ENCODE data around the gene C4orf50. TPM values are rescaled to one million over a fixed set of nuclear protein-coding genes. Genes with fewer than 3 reads are reported as not detected.

Gene C4orf50
- total RNA-seq, 2 donors from 2014 or later, result 0.14 to 0.95 TPM

DNA sequence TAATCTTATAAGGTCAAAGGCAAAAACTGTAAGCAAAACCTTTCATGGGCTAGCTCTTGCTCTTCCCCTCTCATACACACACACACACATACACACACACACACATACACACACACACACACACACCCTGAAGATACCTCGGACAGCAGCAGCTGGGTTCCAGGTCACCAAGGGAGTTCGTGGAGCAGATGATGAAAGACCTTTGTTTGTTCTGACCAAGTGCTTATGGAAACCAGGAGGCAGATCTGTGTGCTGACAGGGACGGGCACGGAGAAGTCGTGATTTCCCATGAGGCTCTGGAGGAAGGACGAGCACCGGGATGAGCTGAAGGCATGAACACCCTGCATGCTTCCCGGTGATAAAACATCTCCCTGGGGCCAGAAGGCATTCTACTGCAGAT is 90.0 kb downstream of the C4orf50 start:
- Mint-ChIP-seq H3K9me3 (no peaks in the 10 kb centered on the region), H3K36me3 (ENCODE audit: insufficient read depth in 2 of 2) (no peaks in the 10 kb centered on the region), H3K4me1 (ENCODE audit: low read depth) (no peaks in the 10 kb centered on the region), H3K4me3 (no peak overlapping the region), H3K27ac (no peak overlapping the region), H3K27me3 (ENCODE audit: low read depth) (peaks cover 8% of the 10 kb centered on the region)
- no peak for ATAC-seq (replicated peaks in 1 of 2)
- no peak for DNase-seq

DNA sequence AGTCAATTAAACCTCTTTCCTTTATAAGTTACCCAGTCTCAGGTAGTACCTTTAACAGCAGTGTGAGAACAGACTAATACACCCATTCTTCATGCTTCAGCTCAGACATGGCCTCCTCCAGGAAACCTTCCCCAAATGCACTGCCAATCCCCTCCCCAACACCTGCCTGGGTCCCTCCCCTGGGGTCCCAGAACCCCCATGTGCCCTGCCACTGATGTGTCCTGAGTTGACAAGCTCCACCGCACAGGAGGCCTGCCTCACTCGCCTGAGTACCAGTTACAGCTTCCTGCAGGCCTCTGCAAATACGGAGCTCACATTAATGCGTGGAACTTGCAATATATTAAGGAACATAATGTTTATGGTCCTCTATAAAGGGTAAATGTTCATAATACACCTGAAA is 90.5 kb downstream of the C4orf50 start:
- ATAC-seq (replicated peaks in 1 of 2) (no peak), DNase-seq (no peak)
- Mint-ChIP-seq H3K9me3 (no peaks in the 10 kb centered on the region), H3K27ac (no peak overlapping the region), H3K4me1 (ENCODE audit: low read depth) (no peaks in the 10 kb centered on the region), H3K4me3 (no peak overlapping the region), H3K27me3 (ENCODE audit: low read depth) (peaks cover 6% of the 10 kb centered on the region), H3K36me3 (ENCODE audit: insufficient read depth in 2 of 2) (no peaks in the 10 kb centered on the region)

DNA sequence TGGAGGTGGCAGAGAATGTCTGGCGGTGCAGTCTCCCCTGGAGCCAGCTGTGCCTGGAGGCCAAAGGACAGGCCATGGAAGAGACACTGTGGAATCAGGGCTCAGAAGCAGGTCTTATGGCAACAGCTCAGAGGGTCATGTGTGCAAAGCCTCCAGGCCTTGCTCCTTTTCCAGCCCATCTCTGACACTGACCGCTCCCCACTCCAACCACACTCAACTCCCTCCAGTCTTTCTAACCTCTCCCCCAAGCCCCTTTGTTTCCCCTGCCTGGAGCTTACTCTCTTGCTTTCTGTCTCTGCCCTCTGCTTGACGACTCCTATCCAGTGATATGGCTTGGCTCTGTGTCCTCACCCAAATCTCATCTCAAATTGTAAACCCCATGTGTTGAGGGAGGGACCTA is 91.1 kb downstream of the C4orf50 start:
- Mint-ChIP-seq H3K27ac (no peak overlapping the region), H3K36me3 (ENCODE audit: insufficient read depth in 2 of 2) (no peaks in the 10 kb centered on the region), H3K4me3 (no peak overlapping the region), H3K9me3 (no peaks in the 10 kb centered on the region), H3K4me1 (ENCODE audit: low read depth) (no peaks in the 10 kb centered on the region), H3K27me3 (ENCODE audit: low read depth) (peaks cover 6% of the 10 kb centered on the region)
- DNase-seq, result no peak
- ATAC-seq (replicated peaks in 1 of 2), result no peak

DNA sequence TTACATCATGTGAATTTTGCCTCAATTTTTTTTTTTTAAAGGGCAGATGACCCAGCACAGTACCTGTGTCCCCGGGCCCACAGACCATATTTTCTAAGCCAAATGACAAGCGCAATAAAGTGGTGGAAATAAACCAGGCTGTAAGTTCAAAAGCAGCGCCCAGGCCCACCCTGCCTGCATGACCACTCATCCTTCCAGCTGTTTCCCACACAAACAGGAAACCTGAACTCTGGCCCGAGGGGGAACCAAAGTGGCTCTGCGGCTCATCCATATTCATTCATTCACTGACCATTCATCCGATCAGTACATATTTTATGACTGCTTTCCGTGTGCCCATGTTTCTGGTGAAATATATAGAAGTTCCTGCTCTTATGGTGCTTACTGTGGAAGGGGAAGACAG is 91.6 kb downstream of the C4orf50 start:
- H3K36me3 Mint-ChIP-seq (ENCODE audit: insufficient read depth in 2 of 2), result no peaks in the 10 kb centered on the region

DNA sequence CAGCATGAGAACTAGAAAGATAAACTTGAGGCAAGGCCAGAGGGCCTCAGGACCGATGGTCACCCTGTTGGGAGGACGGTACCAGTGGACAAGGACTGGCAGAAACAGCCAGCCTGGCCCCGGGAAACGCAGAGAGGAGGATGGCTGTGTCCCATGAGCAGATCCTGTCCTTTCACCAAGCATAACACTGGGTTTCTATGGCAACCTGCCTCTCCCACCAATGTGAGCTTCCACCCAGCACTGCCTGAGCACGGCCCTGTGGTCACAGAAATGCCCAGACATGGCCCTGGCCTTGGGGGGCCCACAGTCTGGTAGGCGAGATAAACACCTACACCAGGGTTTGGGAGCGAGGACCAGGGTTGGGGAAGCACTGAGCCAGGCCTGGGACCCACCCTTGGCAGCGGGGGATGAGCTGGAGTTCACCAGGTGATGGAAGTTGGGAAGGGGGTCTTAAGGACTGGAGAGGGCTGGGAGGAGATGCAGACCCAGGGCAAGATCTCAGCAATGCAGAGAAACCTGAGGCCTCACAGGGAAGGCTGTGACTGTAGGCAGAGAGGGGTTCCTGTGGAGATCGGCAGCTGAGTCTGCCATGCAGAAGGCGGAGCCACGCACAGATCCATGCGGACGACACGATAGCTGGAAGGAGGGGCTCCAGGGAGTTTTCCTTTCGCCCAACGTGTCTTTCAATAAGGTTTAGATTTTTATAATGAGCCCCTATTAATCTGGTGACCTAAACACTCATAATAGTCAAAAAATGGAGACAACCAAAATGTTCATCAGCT is 92.6 kb downstream of the C4orf50 start:
- ATAC-seq (replicated peaks in 1 of 2) (no peak), DNase-seq (no peak)
- Mint-ChIP-seq H3K4me3 (no peak overlapping the region), H3K27ac (no peak overlapping the region), H3K27me3 (ENCODE audit: low read depth) (peaks cover 10% of the 10 kb centered on the region), H3K36me3 (ENCODE audit: insufficient read depth in 2 of 2) (no peaks in the 10 kb centered on the region), H3K9me3 (no peaks in the 10 kb centered on the region), H3K4me1 (ENCODE audit: low read depth) (no peaks in the 10 kb centered on the region)

More for the DNA sequence above, 91.6 kb downstream of the C4orf50 start:
- DNase-seq, result no peak
- Mint-ChIP-seq H3K27me3 (ENCODE audit: low read depth) (peaks cover 6% of the 10 kb centered on the region), H3K4me1 (ENCODE audit: low read depth) (no peaks in the 10 kb centered on the region), H3K27ac (no peak overlapping the region), H3K4me3 (no peak overlapping the region), H3K9me3 (no peaks in the 10 kb centered on the region)
- no peak for ATAC-seq (replicated peaks in 1 of 2)

DNA sequence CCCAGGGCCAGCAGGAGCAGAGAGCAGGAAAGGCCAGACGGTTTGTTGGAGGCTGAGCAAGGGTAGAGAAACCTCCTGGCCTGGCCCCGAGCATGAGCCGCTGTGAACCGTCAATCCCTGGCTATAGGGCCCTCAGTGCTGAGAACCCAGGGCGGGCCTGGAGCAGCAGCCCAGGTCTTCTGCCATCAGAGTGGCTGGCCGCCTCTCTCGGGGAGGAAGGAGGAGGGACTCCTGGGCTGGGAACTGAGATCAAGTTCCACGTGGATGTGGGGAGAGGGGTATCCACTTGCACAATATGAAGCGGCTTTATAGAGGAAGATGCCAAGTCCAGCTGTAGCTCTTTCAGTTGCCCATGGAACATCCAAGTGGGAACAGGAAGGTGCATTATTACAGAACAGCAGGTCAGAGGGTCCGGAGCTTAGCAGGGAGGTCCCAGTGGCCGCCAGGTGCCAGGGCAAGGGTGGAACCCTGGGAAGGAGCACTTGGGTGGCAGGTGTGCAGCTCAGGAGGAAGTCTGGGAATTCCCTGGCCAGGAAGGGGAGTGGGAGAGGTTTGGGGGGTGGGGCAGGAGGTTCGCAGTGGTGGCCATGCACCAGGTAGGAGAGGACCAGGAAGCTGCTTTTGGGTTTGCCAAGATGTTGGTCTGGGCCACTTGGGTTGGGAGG is 93.6 kb downstream of the C4orf50 start:
- no peak overlapping the region for H3K4me3 Mint-ChIP-seq
- ATAC-seq (replicated peaks in 1 of 2) (no peak), DNase-seq (no peak)
- H3K27me3 Mint-ChIP-seq (ENCODE audit: low read depth), result peaks cover 8% of the 10 kb centered on the region
- no peak overlapping the region for H3K27ac Mint-ChIP-seq
- no peaks in the 10 kb centered on the region for H3K4me1 Mint-ChIP-seq (ENCODE audit: low read depth)
- H3K36me3 Mint-ChIP-seq (ENCODE audit: insufficient read depth in 2 of 2), result no peaks in the 10 kb centered on the region
- no peaks in the 10 kb centered on the region for H3K9me3 Mint-ChIP-seq

DNA sequence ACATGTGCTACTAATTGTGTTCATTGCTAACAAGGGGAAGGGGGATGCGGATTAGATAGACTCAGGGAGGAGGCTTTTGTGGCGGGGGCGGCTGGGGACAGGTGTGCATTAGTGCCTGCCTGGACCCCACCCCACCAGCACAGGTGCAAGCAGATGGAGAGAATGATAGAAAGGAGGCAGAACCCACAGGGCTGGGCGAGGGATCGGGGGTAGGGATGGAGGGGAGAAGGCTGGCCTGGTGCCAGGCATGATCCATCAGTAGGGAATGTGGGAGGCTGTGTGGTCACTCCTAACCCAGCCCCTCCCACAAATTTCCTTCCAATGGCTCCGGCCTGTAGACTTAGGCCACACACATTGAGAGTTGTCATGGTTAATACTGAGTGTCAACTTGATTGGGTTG is 94.9 kb downstream of the C4orf50 start:
- H3K9me3 Mint-ChIP-seq, result no peaks in the 10 kb centered on the region
- no peak for ATAC-seq (replicated peaks in 1 of 2)

DNA sequence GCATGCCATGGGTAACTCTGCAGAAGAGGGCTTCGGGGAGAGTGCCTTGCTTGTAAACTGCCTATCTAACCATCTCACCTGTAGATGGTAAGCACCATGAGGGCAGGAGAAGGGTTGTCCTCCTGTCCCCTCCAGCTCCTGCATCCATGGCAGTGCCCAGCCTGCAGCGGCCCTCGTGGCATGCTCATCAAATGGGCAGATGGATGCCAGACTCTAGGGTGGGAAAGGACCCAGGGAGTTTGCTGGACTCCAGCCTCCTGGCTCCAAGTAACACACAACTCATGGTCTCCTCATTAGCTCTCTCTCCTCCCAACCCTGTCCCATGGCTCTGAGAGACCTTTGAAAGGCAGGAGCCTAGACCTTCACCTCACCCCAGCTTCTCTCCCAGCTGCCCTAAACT is 95.7 kb downstream of the C4orf50 start:
- Mint-ChIP-seq H3K9me3 (no peaks in the 10 kb centered on the region), H3K4me1 (ENCODE audit: low read depth) (no peaks in the 10 kb centered on the region), H3K4me3 (no peak overlapping the region), H3K36me3 (ENCODE audit: insufficient read depth in 2 of 2) (no peaks in the 10 kb centered on the region), H3K27me3 (ENCODE audit: low read depth) (peaks cover 8% of the 10 kb centered on the region), H3K27ac (no peak overlapping the region)
- no peak for ATAC-seq (replicated peaks in 1 of 2)
- DNase-seq, result no peak

More for the DNA sequence above, 94.9 kb downstream of the C4orf50 start:
- Mint-ChIP-seq H3K27me3 (ENCODE audit: low read depth) (peaks cover 8% of the 10 kb centered on the region), H3K36me3 (ENCODE audit: insufficient read depth in 2 of 2) (no peaks in the 10 kb centered on the region), H3K27ac (no peak overlapping the region), H3K4me3 (no peak overlapping the region), H3K4me1 (ENCODE audit: low read depth) (no peaks in the 10 kb centered on the region)
- DNase-seq, result no peak

DNA sequence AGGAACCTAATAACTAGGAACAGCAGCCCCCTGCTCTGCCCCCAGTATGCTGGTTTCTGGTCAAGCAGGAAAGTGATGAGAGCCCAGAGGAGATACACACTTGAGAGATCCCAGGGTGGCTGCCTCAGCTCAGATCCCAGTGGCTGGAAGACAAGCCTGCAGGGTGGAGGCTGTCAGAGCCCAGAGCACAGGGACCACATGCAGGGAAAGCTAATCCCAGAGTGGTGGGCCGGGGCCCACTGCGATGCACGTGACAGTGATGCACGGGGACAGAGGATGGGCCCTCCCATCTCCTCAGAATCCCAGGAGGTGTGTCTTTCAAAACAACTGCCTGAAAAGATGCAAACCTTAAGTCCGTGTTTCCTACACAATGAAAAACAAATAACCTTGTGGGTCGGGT is 96.2 kb downstream of the C4orf50 start:
- no peak for DNase-seq
- no peak for ATAC-seq (replicated peaks in 1 of 2)
- Mint-ChIP-seq H3K27me3 (ENCODE audit: low read depth) (peaks cover 8% of the 10 kb centered on the region), H3K4me1 (ENCODE audit: low read depth) (no peaks in the 10 kb centered on the region), H3K4me3 (no peak overlapping the region), H3K36me3 (ENCODE audit: insufficient read depth in 2 of 2) (no peaks in the 10 kb centered on the region), H3K9me3 (no peaks in the 10 kb centered on the region), H3K27ac (no peak overlapping the region)

DNA sequence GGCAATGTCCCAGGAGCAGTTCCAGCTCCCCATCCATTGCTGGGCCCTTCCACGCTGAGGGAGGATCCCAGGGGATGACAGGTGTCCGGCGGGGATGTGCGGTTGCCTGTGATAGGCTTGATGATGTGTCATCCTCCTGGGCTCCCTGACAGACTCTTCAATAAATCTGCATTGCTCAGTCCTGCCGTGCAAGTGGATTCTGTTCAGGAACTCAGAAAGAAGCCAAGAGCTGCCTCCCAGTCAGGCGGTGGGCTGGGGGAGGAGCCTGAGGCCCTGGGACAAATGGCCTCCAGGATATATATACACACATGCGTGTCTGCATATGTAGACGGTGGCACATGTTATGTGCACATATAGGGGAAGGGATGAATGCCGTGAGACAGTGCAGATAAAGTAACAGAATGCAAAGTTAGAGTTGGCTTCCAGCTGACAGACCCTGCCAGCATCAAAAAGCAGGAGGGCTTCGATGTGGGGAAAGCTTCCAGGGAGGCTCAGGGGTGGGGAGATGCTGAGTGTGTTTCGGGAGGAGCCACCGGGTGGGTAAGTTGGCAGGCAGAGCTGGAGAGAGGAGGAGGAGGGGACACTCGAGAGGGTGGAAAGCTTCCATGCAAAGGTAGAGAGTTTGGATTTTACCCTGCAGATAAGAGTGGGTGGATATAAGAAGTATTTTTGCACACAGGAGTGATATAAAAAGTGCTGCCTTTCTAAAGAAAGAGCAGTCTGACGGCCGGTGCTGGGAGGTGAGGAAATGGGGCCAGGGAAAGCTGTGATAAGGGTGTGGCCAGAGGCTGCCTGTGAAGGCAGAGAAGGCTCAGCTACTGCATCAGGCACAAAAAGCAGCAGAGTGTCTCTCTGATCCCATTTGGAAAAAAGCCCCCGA is 96.9 kb downstream of the C4orf50 start:
- Mint-ChIP-seq H3K9me3 (no peaks in the 10 kb centered on the region), H3K36me3 (ENCODE audit: insufficient read depth in 2 of 2) (no peaks in the 10 kb centered on the region), H3K4me1 (ENCODE audit: low read depth) (no peaks in the 10 kb centered on the region), H3K27ac (no peak overlapping the region), H3K27me3 (ENCODE audit: low read depth) (peaks cover 8% of the 10 kb centered on the region), H3K4me3 (no peak overlapping the region)
- ATAC-seq (replicated peaks in 1 of 2), result no peak
- no peak for DNase-seq

DNA sequence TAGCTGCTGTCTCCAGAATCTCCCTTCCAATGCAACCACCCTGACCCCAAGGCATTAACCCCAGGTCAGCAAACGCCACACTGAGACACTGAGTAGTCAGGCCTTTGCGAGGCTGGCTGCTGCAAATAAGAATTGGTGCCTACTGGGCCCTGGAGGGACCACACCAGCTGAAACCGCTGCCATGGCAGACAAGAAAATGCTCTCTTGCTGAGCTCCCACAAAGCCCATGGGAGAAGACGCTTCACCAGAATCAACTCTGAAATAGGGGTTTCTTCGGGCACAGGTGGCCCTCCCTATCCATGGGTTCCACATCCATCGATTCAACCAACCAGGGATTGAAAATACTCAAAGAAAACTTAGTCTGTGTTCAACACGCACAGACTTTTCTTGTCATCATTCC is 98.7 kb downstream of the C4orf50 start:
- no peaks in the 10 kb centered on the region for H3K36me3 Mint-ChIP-seq (ENCODE audit: insufficient read depth in 2 of 2)
- no peak overlapping the region for H3K4me3 Mint-ChIP-seq
- H3K27ac Mint-ChIP-seq, result no peak overlapping the region
- H3K4me1 Mint-ChIP-seq (ENCODE audit: low read depth), result no peaks in the 10 kb centered on the region
- H3K27me3 Mint-ChIP-seq (ENCODE audit: low read depth), result peaks cover 8% of the 10 kb centered on the region
- ATAC-seq (replicated peaks in 1 of 2) (no peak), DNase-seq (no peak)
- H3K9me3 Mint-ChIP-seq, result peaks cover 0 to 3% of the 10 kb centered on the region in 2 donors

DNA sequence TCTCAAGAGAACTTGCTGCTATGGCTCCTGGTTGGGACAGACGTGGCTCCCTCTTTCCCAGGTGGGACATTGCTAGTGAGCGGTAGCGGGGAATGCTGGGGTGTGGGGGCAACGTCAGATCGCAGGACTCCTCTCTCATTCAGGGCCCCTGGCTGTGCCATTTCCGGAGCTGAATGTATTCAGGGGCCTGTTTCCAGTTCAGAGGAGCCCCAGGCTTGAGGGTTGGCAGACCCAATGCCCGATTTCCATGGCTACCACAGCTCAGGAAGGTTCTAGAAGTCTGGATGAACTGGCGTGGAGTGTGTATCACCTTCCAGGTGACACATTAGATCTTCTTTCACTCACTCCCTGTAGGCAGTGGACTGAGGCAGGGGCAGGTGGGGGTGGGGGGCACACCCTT is 99.2 kb downstream of the C4orf50 start:
- Mint-ChIP-seq H3K4me1 (ENCODE audit: low read depth) (no peaks in the 10 kb centered on the region), H3K36me3 (ENCODE audit: insufficient read depth in 2 of 2) (no peaks in the 10 kb centered on the region), H3K27me3 (ENCODE audit: low read depth) (peaks cover 8% of the 10 kb centered on the region), H3K9me3 (peaks cover 0 to 3% of the 10 kb centered on the region in 2 donors), H3K4me3 (no peak overlapping the region), H3K27ac (no peak overlapping the region)
- no peak for ATAC-seq (replicated peaks in 1 of 2)
- DNase-seq, result no peak

DNA sequence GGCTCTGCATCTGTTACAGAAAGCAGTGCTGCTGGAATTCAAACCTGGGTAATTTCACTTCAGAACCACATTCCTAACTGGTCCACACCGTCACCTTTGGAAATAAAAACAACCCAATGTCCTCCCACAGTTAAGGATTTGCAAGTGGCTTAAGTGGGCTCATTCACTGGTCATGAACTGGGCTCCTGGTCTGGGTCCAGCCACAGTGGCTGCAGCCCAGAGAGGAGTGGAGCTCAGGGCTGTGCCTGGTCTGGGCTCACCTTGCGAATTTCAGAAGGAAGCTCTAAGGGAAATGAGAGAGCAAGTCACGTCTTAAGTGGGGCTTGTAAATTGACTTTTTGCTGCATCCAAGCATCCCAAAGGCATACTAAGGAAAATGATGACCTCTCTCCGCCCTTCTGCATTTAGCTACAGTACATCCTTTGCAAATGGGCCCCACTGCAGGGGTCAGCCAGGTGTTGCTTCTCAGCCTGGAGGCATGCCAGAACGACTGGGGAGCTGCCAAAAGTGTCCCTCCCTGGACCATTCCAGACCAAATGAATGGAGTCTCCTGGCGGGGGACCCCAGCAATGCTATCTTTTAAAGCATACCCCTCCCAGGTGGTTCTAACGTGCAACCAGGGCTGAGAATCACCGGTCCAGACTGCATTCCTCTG is 99.8 kb downstream of the C4orf50 start:
- H3K36me3 Mint-ChIP-seq (ENCODE audit: insufficient read depth in 2 of 2), result no peaks in the 10 kb centered on the region
- peaks cover 8% of the 10 kb centered on the region for H3K27me3 Mint-ChIP-seq (ENCODE audit: low read depth)
- H3K27ac Mint-ChIP-seq, result no peak overlapping the region
- H3K9me3 Mint-ChIP-seq, result peaks cover 0 to 3% of the 10 kb centered on the region in 2 donors
- no peak for DNase-seq
- no peak for ATAC-seq (replicated peaks in 1 of 2)
- no peaks in the 10 kb centered on the region for H3K4me1 Mint-ChIP-seq (ENCODE audit: low read depth)
- no peak overlapping the region for H3K4me3 Mint-ChIP-seq

All from activated T-cell treated with anti-CD3 and anti-CD28 coated beads, Interleukin-2, amount 50 U/mL, for 72 hours (primary cell).